ENCODE data around the gene LZTR1.
A peak's percentile ranks its signal among the peaks of the same experiment; 100 is the strongest.
"Not testable (repeated sequence)": the region's sequence is repeated elsewhere in the genome, so short reads cannot be mapped to it uniquely, and the experiment has no call there.

Gene LZTR1

DNA sequence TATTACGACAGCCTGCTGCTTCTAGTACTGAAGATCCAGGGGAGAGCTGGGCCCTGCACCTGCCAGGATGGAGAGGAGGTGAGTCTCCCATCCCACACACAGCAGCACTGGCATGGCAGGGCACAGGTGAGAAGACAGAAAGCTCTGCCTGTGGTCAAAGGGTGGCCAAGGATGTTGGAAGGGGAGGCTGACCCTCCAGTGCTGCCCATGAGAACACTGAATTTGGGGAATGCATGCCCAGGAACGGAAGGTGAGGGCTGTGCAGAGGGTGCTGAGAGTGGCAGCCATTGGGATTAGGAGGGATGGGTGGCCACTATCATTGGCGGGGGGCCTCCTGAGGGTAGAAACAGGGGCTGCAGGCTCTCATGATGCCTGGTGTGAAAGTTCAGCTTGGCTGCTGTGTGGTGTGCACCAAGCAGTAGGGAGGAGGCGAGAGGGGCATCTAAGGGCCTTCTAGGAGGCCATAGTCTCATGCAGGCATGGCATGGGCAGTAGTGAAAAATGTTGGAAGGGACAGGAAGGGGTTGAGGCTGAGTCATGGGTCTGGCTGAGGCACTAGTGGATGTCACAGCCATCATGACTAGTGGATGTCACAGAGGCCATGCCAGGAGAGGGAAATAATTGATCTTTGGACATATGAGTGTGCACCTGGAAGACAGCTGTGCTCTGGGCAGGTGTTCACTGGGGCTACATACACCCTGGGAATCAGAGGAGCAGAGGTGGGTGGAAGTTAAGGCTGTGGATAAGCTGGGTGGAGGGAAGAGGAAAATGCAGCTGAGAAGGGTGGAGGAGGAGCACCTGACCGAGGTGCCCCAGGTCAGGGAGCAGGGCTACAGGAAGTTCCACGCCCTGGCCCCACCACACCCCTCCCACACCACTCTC lies 61.1 kb downstream of the LZTR1 start:
- peak; percentile 34 for DNase-seq

DNA sequence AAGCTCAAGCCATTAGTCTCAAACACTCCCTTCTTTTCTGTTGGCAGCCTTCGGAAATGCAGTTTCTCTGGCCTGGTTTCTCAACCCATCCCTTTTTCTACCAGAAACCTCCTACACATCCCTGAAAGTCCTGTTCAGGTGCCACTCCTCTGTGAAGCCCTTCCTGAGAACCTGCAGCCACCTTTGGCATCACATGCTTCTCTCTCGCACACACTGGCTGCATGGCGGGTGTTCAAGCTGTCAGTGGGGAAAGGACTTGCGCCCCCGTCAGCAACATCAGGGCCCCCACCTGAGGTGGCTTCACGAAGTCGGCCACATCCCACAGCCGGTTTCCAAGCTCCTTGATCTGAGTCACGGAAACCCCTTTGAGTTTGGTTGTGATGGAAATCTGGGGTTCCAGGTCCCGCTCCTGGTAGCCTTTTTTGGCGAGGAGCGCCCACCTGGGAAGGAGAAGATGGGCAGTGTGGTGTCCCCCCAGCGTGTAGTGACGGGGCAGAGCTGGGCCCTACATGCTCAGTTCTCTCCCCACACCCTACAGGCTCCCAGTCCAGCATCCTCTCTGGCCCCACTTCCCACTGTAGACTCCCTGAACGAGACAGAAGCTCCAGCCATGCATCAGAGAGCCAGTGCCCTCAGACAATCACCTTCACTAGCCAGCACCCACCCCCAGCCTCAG lies 61.9 kb downstream of the LZTR1 start:
- DNase-seq: no peak

DNA sequence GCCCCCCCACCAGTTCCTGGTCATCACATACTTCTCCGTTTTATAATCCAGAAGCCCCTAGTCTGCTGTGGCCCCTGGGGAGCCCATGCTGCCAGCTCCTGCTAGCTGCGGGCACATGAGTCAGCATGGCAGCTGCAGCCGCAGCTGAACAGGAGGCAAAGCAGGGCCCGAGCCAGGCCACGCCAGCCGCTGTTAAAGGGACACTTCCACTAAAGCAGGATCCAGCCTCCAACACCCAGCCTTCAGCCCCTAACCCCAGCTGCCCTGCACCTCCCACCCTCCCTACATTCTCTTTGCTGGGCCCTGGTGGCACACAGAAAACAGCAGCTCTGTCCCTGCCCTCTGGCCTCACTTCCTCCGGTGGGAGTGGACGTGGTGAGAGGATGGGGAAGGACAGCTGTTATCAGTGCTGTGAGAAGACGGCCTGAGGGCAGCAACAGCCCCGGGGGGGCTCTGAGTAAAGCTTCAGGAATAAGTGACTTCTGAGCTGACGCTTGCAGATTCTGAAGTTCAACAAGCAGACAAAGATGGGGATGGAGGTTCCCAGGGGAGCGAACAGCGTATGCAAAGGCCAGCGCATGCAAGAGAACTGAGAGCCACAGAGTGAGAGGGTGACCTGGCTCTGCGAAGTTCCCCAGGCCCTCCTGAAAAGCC lies 63.0 kb downstream of the LZTR1 start:
- no peak for DNase-seq

- DNase-seq: peak; percentile 73
These were observed 63.6 kb downstream of the LZTR1 start, which contains the start of gene LRRC74B for GRCh38 chr22:21045585-21046294. LRRC74B (plus strand) TSS chr22:21045946; CDS start chr22:21045987, 41 bp downstream.

GRCh38 chr22:21047035-21047661 lies 65.1 kb downstream of the LZTR1 start:
- DNase-seq: no peak

DNA sequence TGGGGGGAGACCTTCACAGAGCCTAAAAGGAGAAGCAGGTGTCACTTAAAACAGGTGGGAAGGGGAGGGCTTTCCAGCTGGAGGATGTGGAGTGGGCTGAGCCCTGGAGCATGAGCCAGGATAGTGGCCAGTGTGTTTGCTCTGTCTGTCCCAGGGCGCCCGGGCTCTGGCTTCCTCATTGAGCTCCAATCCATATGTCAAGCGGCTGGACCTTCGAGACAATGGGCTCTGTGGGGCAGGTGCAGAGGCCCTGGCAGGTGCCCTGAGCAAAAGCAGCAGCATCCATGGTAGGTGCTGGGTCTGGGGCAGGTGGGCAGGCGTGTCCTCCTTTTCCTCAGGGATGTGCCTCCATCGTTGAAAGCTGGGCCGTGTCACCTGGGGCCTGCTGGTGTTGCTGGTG lies 65.6 kb downstream of the LZTR1 start:
- DNase-seq: no peak

DNA sequence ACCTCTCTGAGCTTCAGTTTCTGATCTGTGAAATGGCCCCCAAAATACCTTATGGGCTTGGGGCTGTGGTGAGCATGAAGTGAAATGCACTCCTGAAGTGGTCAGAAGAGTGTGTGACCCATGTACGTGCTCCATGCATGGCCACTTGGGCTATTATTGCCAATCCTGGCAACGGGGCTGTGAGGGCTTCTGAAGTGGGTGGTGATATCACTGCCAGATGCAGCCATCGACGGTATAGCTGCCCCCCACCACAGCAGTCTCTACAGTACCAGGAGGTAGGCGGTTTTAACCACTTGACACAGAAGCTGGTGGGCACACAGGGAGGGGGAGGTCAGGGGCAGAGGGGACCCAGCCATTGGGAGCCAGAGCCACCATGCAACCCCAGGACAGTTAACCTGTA lies 66.4 kb downstream of the LZTR1 start:
- not testable (repeated sequence) for DNase-seq

All from RPMI8226 (cell line).